Tibial nerve (tissue), 4 donors: Measurements from ENCODE around the gene IL1R2.

Source experiments
- CTCF ChIP-seq, 5 experiments: fragments of 200-600 bp in 3 of 5; fragments of 450-650 bp in 2 of 5; sonication (generic) in 3 of 5; IDR thresholded peaks; one replicate each; pipeline ENCODE4 v1.5.1; 2016 to 2019; ENCODE audit warnings: antibody characterized with exemption in 5 of 5, mild to moderate bottlenecking in 3 of 5, moderate library complexity in 2 of 5
- EP300 ChIP-seq, 2 donors: sonication (generic); formaldehyde crosslinking; IDR thresholded peaks; one replicate each; pipeline ENCODE4 v1.6.1; 2017; ENCODE audit warnings: antibody characterized with exemption in 2 of 2, mild to moderate bottlenecking in 1 of 2
- POLR2A ChIP-seq, 2 donors: fragments of 450-650 bp; IDR thresholded peaks; one replicate each; pipeline ENCODE4 v1.6.1; 2017; ENCODE audit warnings: antibody characterized with exemption in 2 of 2, mild to moderate bottlenecking in 2 of 2, moderate library complexity in 2 of 2

- TF ChIP-seq CTCF (IDR thresholded peaks at IDR 0.05) (no peak), EP300 (IDR thresholded peaks at IDR 0.05) (no peak), POLR2A (IDR thresholded peaks at IDR 0.05) (no peak)
These were observed 53.9 kb downstream of the IL1R2 start for GRCh38 chr2:102045697-102046096.
